C4-2B (cell line): ENCODE results near the gene SCN4B.

Experiments
- H3K27ac ChIP-seq: fragments of 450-650 bp; 2 replicates; pipeline ENCODE4 v1.5.1; 2017
- CTCF ChIP-seq: fragments of 450-650 bp; conservative IDR thresholded peaks from 2 replicates; pipeline ENCODE4 v1.5.1; 2017; ENCODE audit warnings: mild to moderate bottlenecking
- ZFX ChIP-seq: fragments of 450-650 bp; IDR thresholded peaks from 2 replicates; pipeline ENCODE4 v1.6.1; 2017

SCN4B gene

GRCh38 chr11:118152552-118153471 lies at the start of gene SCN4B:
Gene SCN4B (minus strand): TSS chr11:118152823. CDS start chr11:118152673, 150 bp downstream.
- no peak for TF ChIP-seq ZFX
- H3K27ac ChIP-seq, result peak within 1 kb of the TSS; percentile 24

- TF ChIP-seq CTCF (no peak), ZFX (no peak)
- no peak overlapping the region for H3K27ac ChIP-seq
These were observed 49.3 kb upstream of the SCN4B start for GRCh38 chr11:118201966-118202365.

- TF ChIP-seq ZFX (no peak), CTCF (no peak)
- H3K27ac ChIP-seq, result no peak overlapping the region
These were observed 48.5 kb upstream of the SCN4B start for GRCh38 chr11:118200901-118201680.

GRCh38 chr11:118200497-118200896 lies 47.9 kb upstream of the SCN4B start:
- TF ChIP-seq CTCF (no peak), ZFX (no peak)
- no peak overlapping the region for H3K27ac ChIP-seq

- no peak overlapping the region for H3K27ac ChIP-seq
- TF ChIP-seq CTCF (no peak), ZFX (no peak)
These were observed 46.5 kb upstream of the SCN4B start for GRCh38 chr11:118199135-118199534.

GRCh38 chr11:118198370-118198769 lies 45.7 kb upstream of the SCN4B start:
- TF ChIP-seq CTCF, result peak; percentile 96
- TF ChIP-seq ZFX, result no peak
- H3K27ac ChIP-seq, result no peak overlapping the region

GRCh38 chr11:118194835-118195627 lies 42.4 kb upstream of the SCN4B start:
- TF ChIP-seq CTCF (no peak), ZFX (no peak)
- no peak overlapping the region for H3K27ac ChIP-seq
